Lower leg skin (tissue), 4 donors: ENCODE data around the gene WDR27. TPM values are rescaled to one million over a fixed set of nuclear protein-coding genes. Genes with fewer than 3 reads are reported as not detected.
"Not testable (repeated sequence)": the region's sequence is repeated elsewhere in the genome, so short reads cannot be mapped to it uniquely, and the experiment has no call there.

Experiments used
- DNase-seq, 2 donors: peaks; one replicate each; pipeline ENCODE4 v3.0.0-alpha.2; 2019; ENCODE audit warnings: low spot score in 2 of 2
- H3K4me3 ChIP-seq: fragments of 200-600 bp; sonication (generic); 2 replicates; pipeline ENCODE4 v1.5.1; 2017; ENCODE audit warnings: mild to moderate bottlenecking, low read depth; ENCODE audit not compliant: poor library complexity, severe bottlenecking
- POLR2A ChIP-seq, 2 donors: fragments of 450-650 bp; IDR thresholded peaks; one replicate each; pipeline ENCODE4 v1.6.1; 2016 to 2017; ENCODE audit warnings: antibody characterized with exemption in 2 of 2, mild to moderate bottlenecking in 1 of 2, moderate library complexity in 1 of 2
- WGBS, 2 donors: methylation state at CpG; one replicate each; pipeline ENCODE4 v1.1.5; 2018; 5-methylcytosine and 5-hydroxymethylcytosine counted together
- intact Hi-C: fragments of 100-400 bp; cut with DNase I; formaldehyde crosslinking; loops from one replicate; pipeline ENCODE4 v1.15.0; 2023; ENCODE audit warnings: low total_unique reads
- total RNA-seq, 4 donors: library from RNA; depleted of rRNA; stranded (reverse); fragments of >200 nt; gene quantifications; one replicate each; pipeline ENCODE4 v1.1.0, GENCODE V29; 2016
- TF ChIP-seq, protein P1 (sequence below), 3 donors: fragments of 450-650 bp; IDR thresholded peaks; one replicate each; pipeline ENCODE4 v1.5.1; 2016; ENCODE audit warnings: antibody characterized with exemption in 3 of 3, mild to moderate bottlenecking in 3 of 3, moderate library complexity in 2 of 3

WDR27 gene
- total RNA-seq, 4 donors from 2014 or later = 15.7 to 40.0 (median 19.5) TPM

DNA sequence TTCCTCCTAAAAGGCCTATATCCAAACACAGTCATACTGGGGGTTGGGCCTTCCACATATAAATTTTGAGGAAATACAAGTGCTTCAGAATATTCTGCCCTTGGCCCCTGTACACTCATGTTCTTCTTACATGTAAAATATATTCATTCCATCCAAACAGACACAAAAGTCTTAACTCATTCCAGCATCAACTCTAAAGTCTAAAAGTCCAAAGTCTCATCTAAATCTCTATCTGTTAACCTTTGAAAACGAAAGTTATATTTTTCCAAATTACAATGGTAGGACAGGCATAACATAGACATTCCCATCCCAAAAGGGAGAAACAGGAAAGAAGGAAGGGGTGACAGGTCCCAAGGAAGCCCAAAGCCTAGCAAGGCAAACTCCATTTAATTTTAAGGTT lies 232.8 kb downstream of the WDR27 start:
- no peak overlapping the region for H3K4me3 ChIP-seq
- DNase-seq = no peak
- WGBS, 2 donors = 97 to 98% methylated on average over 1 of the region's 1 CpG
- intact Hi-C loops = no loop called here
- TF ChIP-seq, protein P1, sequence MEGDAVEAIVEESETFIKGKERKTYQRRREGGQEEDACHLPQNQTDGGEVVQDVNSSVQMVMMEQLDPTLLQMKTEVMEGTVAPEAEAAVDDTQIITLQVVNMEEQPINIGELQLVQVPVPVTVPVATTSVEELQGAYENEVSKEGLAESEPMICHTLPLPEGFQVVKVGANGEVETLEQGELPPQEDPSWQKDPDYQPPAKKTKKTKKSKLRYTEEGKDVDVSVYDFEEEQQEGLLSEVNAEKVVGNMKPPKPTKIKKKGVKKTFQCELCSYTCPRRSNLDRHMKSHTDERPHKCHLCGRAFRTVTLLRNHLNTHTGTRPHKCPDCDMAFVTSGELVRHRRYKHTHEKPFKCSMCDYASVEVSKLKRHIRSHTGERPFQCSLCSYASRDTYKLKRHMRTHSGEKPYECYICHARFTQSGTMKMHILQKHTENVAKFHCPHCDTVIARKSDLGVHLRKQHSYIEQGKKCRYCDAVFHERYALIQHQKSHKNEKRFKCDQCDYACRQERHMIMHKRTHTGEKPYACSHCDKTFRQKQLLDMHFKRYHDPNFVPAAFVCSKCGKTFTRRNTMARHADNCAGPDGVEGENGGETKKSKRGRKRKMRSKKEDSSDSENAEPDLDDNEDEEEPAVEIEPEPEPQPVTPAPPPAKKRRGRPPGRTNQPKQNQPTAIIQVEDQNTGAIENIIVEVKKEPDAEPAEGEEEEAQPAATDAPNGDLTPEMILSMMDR (IDR thresholded peaks at IDR 0.05) = no peak
- no peak for TF ChIP-seq POLR2A (IDR thresholded peaks at IDR 0.05)

DNA sequence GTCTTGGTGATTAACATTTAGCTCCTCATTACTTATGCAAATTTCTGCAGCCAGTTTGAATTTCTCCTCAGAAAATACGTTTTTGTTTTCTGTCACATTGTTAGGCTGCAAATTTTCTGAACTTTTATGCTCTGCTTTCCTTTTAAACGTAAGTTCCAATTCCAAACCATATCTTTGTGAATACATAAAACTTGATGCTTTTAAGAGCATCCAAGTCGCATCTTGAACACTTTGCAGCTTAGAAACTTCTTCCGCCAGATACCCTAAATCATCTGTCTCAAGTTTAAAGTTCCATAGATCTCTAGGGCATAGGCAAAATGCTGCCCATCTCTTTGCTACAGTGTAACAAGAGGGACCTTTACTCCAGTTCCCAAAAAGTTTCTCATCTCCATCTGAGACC lies 234.1 kb downstream of the WDR27 start:
- DNase-seq, intact Hi-C loops, H3K4me3 ChIP-seq: not testable (repeated sequence)
- 88 to 90% methylated on average over 4 of the region's 4 CpGs for WGBS, 2 donors

DNA sequence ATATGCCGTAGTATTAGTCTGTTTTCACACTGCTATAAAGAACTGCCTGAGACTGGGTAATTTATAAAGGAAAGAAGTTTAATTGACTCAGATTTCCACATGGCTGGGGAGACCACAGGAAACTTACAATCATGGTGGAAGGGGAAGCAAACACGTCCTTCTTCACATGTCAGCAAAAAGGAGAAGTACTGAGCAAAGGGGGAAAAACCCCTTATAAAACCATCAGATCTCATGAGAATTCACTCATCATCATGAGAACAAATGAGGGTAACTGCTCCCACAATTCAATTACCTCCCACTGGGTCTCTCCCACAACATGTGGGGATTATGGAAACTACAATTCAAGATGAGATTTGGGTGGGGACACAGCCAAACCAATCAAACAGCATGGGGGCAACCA lies 235.6 kb downstream of the WDR27 start:
- intact Hi-C loops, H3K4me3 ChIP-seq, DNase-seq: not testable (repeated sequence)
- 87 to 88% methylated on average over 2 of the region's 2 CpGs for WGBS, 2 donors

DNA sequence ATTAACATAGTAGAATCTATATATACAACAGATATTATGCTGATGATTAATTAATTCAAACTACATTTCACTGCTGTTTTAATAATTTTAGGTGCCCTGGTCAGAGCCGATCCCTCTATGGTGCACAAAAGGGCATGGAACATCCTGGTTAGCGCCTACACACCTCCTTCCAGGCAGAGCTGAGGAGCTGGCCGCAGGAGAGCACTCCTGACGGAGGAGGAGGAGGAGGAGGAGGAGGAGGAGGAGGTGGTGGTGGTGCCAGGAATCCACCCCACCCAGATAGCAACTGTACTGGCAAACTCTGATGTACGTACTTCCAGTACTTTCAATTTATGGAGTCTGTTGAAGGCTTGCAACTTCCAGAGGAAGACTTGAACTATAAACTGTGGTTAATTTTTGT lies 244.1 kb downstream of the WDR27 start:
- DNase-seq = no peak
- WGBS, 2 donors = 85 to 90% methylated on average over 5 of the region's 5 CpGs
- TF ChIP-seq, protein P1 (IDR thresholded peaks at IDR 0.05) = no peak
- no peak for TF ChIP-seq POLR2A (IDR thresholded peaks at IDR 0.05)
- no peak overlapping the region for H3K4me3 ChIP-seq
- intact Hi-C loops = no loop called here

DNA sequence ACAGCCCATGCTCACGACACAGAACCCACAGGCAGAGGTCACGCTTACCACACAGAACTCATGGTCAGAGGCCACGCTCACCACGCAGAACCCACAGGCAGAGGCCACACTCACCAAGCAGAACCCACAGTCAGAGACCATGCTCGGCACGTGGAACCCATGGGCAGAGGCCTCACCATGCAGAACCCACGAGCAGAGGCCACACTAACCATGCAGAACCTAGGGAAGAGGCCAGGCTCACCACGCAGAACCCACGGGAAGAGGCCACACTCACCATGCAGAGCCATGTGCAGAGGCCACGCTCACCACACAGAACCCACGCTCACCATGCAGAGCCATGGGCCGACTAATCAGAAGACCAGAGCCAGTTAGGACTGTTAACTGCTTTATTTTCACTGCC lies 245.0 kb downstream of the WDR27 start:
- DNase-seq = no peak
- TF ChIP-seq POLR2A (IDR thresholded peaks at IDR 0.05) = no peak
- TF ChIP-seq, protein P1 (IDR thresholded peaks at IDR 0.05) = no peak
- intact Hi-C loops = no loop called here
- WGBS, 2 donors = 95 to 96% methylated on average over 10 to 12 of the region's 12 CpGs
- no peak overlapping the region for H3K4me3 ChIP-seq

DNA sequence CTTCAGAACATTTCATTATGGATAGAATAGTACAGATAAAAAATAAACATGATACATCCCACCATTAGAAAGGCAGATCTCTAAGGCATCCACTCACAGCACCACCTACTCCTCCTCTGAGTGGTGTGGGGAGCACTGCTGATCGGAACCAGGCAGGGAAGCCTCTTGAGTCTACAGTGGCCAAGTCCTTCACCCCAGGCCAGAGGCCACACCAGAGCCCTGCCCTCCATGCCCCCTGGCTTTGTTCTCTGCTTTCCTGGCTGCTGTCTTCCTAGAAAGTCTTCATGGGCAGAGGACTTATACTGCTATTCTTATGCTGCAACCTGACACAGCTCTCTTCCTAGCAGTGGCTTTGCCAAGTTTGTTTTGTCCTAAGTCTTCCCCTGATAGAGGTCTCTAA lies 246.4 kb downstream of the WDR27 start:
- WGBS, 2 donors = 86 to 95% methylated on average over 1 of the region's 1 CpG
- intact Hi-C loops = no loop called here
- TF ChIP-seq, protein P1 (IDR thresholded peaks at IDR 0.05) = no peak
- TF ChIP-seq POLR2A (IDR thresholded peaks at IDR 0.05) = no peak
- H3K4me3 ChIP-seq = no peak overlapping the region
- no peak for DNase-seq

DNA sequence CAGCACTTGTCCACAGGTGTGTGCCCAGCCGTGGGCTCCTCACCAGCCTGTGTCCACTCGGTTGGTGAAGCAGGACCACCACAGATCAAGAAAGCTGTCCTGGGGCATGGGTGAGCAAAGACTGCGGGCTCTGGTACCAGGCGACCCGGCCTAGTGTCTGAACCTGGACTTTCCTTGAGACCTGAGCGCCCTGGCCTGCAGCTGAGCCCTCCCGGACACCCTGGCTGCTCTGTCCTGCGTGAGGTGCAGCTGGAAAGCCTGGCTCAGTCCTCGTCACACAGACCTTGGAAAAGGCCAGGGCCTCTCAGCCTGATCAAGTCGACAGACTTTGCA lies 247.0 kb downstream of the WDR27 start:
- TF ChIP-seq POLR2A (IDR thresholded peaks at IDR 0.05) = no peak
- TF ChIP-seq, protein P1 (IDR thresholded peaks at IDR 0.05) = no peak
- 79 to 81% methylated on average over 7 to 8 of the region's 10 CpGs for WGBS, 2 donors
- intact Hi-C loops = no loop called here
- no peak for DNase-seq
- no peak overlapping the region for H3K4me3 ChIP-seq
